Kidney (tissue), 14 donors: ENCODE measurements around the gene PRKCQ. TPM values are rescaled to one million over a fixed set of nuclear protein-coding genes. Genes with fewer than 3 reads are reported as not detected.

Experiments used
- DNase-seq, 5 donors: peaks; one replicate each; pipeline ENCODE4 v3.0.0-alpha.2; 2013 to 2020
- FAIRE-seq: peaks from 2 replicates; lab custom pipeline; 2012; peaks lifted over from hg19 to GRCh38; lab: Jason Lieb, UNC
- H3K27ac ChIP-seq, 2 donors: one replicate each; pipeline ENCODE4 v1.7.0; 2013; ENCODE audit warnings: low read depth in 2 of 2, low read length in 2 of 2, inconsistent platforms in 1 of 2
- H3K27me3 ChIP-seq: one replicate; pipeline ENCODE4 v1.7.1; 2013; ENCODE audit warnings: low read length, inconsistent platforms; ENCODE audit not compliant: control insufficient read depth, insufficient read depth
- H3K36me3 ChIP-seq, 3 donors: one replicate each; pipeline versions ENCODE4 v1.7.0 to v1.7.1; 2013; ENCODE audit warnings: low read length in 3 of 3, control low read depth in 1 of 3, inconsistent platforms in 1 of 3; ENCODE audit not compliant: insufficient read depth in 3 of 3, control insufficient read depth in 2 of 3
- H3K4me1 ChIP-seq, 3 donors: one replicate each; pipeline versions ENCODE4 v1.7.0 to v1.7.1; 2013; ENCODE audit warnings: low read length in 3 of 3, inconsistent platforms in 1 of 3, low read depth in 1 of 3; ENCODE audit not compliant: control insufficient read depth in 2 of 3, insufficient read depth in 2 of 3
- H3K4me3 ChIP-seq, 3 donors: one replicate each; pipeline versions ENCODE4 v1.7.0 to v1.8.1; 2013; ENCODE audit warnings: low read length in 3 of 3, control low read depth in 1 of 3, inconsistent platforms in 1 of 3
- H3K9ac ChIP-seq, 3 donors: one replicate each; pipeline versions ENCODE4 v1.7.0 to v1.7.1; 2013; ENCODE audit warnings: low read length in 3 of 3, control low read depth in 1 of 3, inconsistent platforms in 1 of 3
- H3K9me3 ChIP-seq, 3 donors: one replicate each; pipeline versions ENCODE4 v1.7.0 to v1.7.1; 2013; ENCODE audit warnings: low read length in 3 of 3, control low read depth in 1 of 3, inconsistent platforms in 1 of 3; ENCODE audit not compliant: control insufficient read depth in 2 of 3, insufficient read depth in 1 of 3
- intact Hi-C: fragments of 100-400 bp; cut with DNase I; formaldehyde crosslinking; loops from one replicate; pipeline ENCODE4 v1.11.1; 2022
- polyA plus RNA-seq: library from polyadenylated mRNA; stranded (reverse); fragments of 350-450 nt; fragmentation: Illumina TruSeq; extraction: RNeasy Lipid Tissue Mini Kit (QIAGEN cat#74804); gene quantifications from one replicate; pipeline ENCODE4 v1.2.3, GENCODE V29; 2014; ENCODE audit warnings: low read depth, low replicate concordance; ENCODE audit not compliant: insufficient read depth
- total RNA-seq: library from RNA; stranded (reverse); fragmentation: NEBNext Ultra II Directional; extraction: Animal tissue kit (Norgen Biotek cat#: 25700); gene quantifications from one replicate; pipeline ENCODE4 v1.2.1, GENCODE V29; 2021
- TF ChIP-seq, protein P1 (sequence below): IDR thresholded peaks from 3 replicates; pipeline ENCODE4 v1.5.1; 2012; ENCODE audit warnings: mild to moderate bottlenecking, moderate library complexity, borderline replicate concordance; ENCODE audit not compliant: insufficient read depth; ENCODE audit errors: extremely low read depth
- donor health status: control.
- donor health status: control.
- donor health status: control.
- donor health status: control.
- donor health status: control.
- donor health status: DM: yes; HTN: yes; CAD: no.
- donor health status: Normal renal cell carcinoma (clear cell type).

Gene PRKCQ
- total and polyA plus RNA-seq, 2 donors from 2014 or later: 6.1 to 17.5 TPM

DNA sequence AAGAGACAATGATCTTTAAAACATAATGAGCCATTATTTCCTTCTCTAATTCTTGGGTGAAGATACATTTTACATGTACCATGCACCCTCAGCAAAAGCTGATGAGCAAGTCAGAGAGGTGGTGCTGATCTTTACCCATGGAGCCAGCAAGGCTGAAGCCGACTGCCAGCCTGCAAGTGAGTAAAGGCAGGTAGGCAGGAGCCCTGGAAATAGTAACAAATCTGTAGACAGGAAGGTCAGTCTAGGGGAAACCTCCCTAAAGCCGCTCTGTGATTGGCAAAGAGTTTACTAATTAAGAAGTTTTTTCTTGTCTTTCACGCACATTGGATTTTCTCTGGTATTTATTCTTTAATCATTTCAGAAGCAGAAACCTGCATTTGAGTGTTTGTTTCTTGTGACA is 67.9 kb downstream of the PRKCQ start:
- no peak overlapping the region for H3K4me3 ChIP-seq
- DNase-seq (no peak), FAIRE-seq (no peak)
- H3K36me3 ChIP-seq: peaks cover 0 to 4% (median 0%) of the 10 kb centered on the region in 3 donors
- H3K9ac ChIP-seq: no peak overlapping the region
- no peaks in the 10 kb centered on the region for H3K27me3 ChIP-seq
- H3K4me1 ChIP-seq: no peaks in the 10 kb centered on the region
- intact Hi-C loops: no loop called here
- H3K27ac ChIP-seq: no peak overlapping the region
- TF ChIP-seq, protein P1, sequence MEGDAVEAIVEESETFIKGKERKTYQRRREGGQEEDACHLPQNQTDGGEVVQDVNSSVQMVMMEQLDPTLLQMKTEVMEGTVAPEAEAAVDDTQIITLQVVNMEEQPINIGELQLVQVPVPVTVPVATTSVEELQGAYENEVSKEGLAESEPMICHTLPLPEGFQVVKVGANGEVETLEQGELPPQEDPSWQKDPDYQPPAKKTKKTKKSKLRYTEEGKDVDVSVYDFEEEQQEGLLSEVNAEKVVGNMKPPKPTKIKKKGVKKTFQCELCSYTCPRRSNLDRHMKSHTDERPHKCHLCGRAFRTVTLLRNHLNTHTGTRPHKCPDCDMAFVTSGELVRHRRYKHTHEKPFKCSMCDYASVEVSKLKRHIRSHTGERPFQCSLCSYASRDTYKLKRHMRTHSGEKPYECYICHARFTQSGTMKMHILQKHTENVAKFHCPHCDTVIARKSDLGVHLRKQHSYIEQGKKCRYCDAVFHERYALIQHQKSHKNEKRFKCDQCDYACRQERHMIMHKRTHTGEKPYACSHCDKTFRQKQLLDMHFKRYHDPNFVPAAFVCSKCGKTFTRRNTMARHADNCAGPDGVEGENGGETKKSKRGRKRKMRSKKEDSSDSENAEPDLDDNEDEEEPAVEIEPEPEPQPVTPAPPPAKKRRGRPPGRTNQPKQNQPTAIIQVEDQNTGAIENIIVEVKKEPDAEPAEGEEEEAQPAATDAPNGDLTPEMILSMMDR: no peak
- H3K9me3 ChIP-seq: no peaks in the 10 kb centered on the region

- no peak for FAIRE-seq
- intact Hi-C loops: no loop called here
- DNase-seq: no peak
- Histone ChIP-seq H3K9me3 (no peaks in the 10 kb centered on the region), H3K36me3 (peaks cover 0 to 4% (median 0%) of the 10 kb centered on the region in 3 donors), H3K4me3 (no peak overlapping the region), H3K27me3 (no peaks in the 10 kb centered on the region), H3K27ac (no peak overlapping the region), H3K4me1 (no peaks in the 10 kb centered on the region), H3K9ac (no peak overlapping the region)
- TF ChIP-seq, protein P1: no peak
Measured at GRCh38 chr10:6511347-6511746, 68.7 kb downstream of the PRKCQ start.

DNA sequence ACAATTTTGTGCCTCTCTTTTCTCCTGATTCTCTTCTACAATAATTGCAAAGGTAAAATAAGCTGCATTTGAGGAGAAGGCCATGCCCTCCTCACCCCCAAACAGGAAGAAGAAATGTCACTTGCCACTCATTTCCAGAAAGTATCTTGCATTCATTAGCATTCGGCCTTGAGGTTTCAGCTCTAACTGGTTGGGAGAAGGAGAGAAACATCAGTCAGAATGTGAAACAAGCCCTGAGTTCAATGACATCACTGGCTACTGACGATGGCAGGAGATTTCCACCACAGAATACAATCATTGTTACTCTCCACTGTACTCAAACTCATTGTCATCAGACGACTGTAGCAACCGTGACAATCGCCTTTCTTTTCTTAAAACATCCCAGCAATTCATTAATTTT is 72.8 kb downstream of the PRKCQ start:
- no peak overlapping the region for H3K9ac ChIP-seq
- H3K36me3 ChIP-seq: peaks cover 0 to 4% (median 0%) of the 10 kb centered on the region in 3 donors
- no peak overlapping the region for H3K27ac ChIP-seq
- H3K4me1 ChIP-seq: no peaks in the 10 kb centered on the region
- H3K9me3 ChIP-seq: no peaks in the 10 kb centered on the region
- no peaks in the 10 kb centered on the region for H3K27me3 ChIP-seq
- H3K4me3 ChIP-seq: no peak overlapping the region
- FAIRE-seq: no peak
- intact Hi-C loops: no loop called here
- no peak for DNase-seq
- TF ChIP-seq, protein P1: no peak

GRCh38 chr10:6505300-6505699 is 74.8 kb downstream of the PRKCQ start:
- Histone ChIP-seq H3K4me3 (no peak overlapping the region), H3K9me3 (no peaks in the 10 kb centered on the region), H3K27me3 (no peaks in the 10 kb centered on the region), H3K4me1 (no peaks in the 10 kb centered on the region), H3K9ac (no peak overlapping the region), H3K27ac (no peak overlapping the region), H3K36me3 (no peaks in the 10 kb centered on the region)
- FAIRE-seq (no peak), DNase-seq (no peak)
- intact Hi-C loops: no loop called here
- TF ChIP-seq, protein P1: no peak
